SK-N-SH treated with all-trans-retinoic acid at 6 μM for 48 hours (cell line): Measurements from ENCODE around the gene CPSF2.

ENCODE experiments used
- ATAC-seq: fragments of 200-7000 bp; cut with Tn5 transposase; 3 replicates; pipeline ENCODE4 v1.9.1; 2020; ENCODE audit warnings: mild to moderate bottlenecking, moderate library complexity
- BACH2 ChIP-seq: fragments of 250-450 bp; sonication (Bioruptor Pico); IDR thresholded peaks from 2 replicates; pipeline ENCODE4 v1.9.0; 2021; ENCODE audit warnings: mild to moderate bottlenecking, borderline replicate concordance
- CREB5 ChIP-seq: fragments of 250-450 bp; sonication (Bioruptor Pico); IDR thresholded peaks from 2 replicates; pipeline ENCODE4 v1.5.1; 2020; ENCODE audit warnings: low read depth, mild to moderate bottlenecking, moderate library complexity
- CSDC2 ChIP-seq: fragments of 250-450 bp; sonication (Bioruptor Pico); IDR thresholded peaks from 2 replicates; pipeline ENCODE4 v1.5.0; 2020; ENCODE audit warnings: mild to moderate bottlenecking, moderate library complexity
- CSRNP3 ChIP-seq: fragments of 250-450 bp; sonication (Bioruptor Pico); IDR thresholded peaks from 2 replicates; pipeline ENCODE4 v1.5.1; 2021; ENCODE audit warnings: mild to moderate bottlenecking, moderate library complexity
- ESRRG ChIP-seq: fragments of 250-450 bp; sonication (Bioruptor Pico); IDR thresholded peaks from 2 replicates; pipeline ENCODE4 v1.6.1; 2021; ENCODE audit warnings: mild to moderate bottlenecking
- GLIS3 ChIP-seq: fragments of 250-450 bp; sonication (Bioruptor Pico); IDR thresholded peaks from 2 replicates; pipeline ENCODE4 v1.5.0; 2020; ENCODE audit warnings: mild to moderate bottlenecking, moderate library complexity
- ISL1 ChIP-seq: fragments of 250-450 bp; sonication (Bioruptor Pico); IDR thresholded peaks from 2 replicates; pipeline ENCODE4 v2.1.2; 2022; ENCODE audit warnings: mild to moderate bottlenecking, moderate library complexity
- OSR1 ChIP-seq: fragments of 250-450 bp; sonication (Bioruptor Pico); IDR thresholded peaks from 2 replicates; pipeline ENCODE4 v1.8.0; 2022; ENCODE audit warnings: moderate library complexity, mild to moderate bottlenecking, inconsistent platforms
- PATZ1 ChIP-seq: fragments of 250-450 bp; sonication (Bioruptor Pico); IDR thresholded peaks from 2 replicates; pipeline ENCODE4 v1.8.0; 2020; ENCODE audit warnings: mild to moderate bottlenecking, moderate library complexity, borderline replicate concordance
- POU6F1 ChIP-seq: fragments of 250-450 bp; sonication (Bioruptor Pico); IDR thresholded peaks from 2 replicates; pipeline ENCODE4 v1.8.0; 2021; ENCODE audit warnings: low read depth, mild to moderate bottlenecking, moderate library complexity, borderline replicate concordance
- PPARA ChIP-seq: fragments of 250-450 bp; sonication (Bioruptor Pico); IDR thresholded peaks from 2 replicates; pipeline ENCODE4 v1.5.0; 2020; ENCODE audit warnings: mild to moderate bottlenecking, borderline replicate concordance
- RARB ChIP-seq: fragments of 250-450 bp; sonication (Bioruptor Pico); IDR thresholded peaks from 2 replicates; pipeline ENCODE4 v1.8.0; 2021; ENCODE audit warnings: mild to moderate bottlenecking, moderate library complexity
- SNAI2 ChIP-seq: fragments of 250-450 bp; sonication (Bioruptor Pico); IDR thresholded peaks from 2 replicates; pipeline ENCODE4 v1.5.0; 2020; ENCODE audit warnings: mild to moderate bottlenecking, moderate library complexity
- TCF4 ChIP-seq: fragments of 250-450 bp; sonication (Bioruptor Pico); IDR thresholded peaks from 2 replicates; pipeline ENCODE4 v1.8.0; 2021; ENCODE audit warnings: mild to moderate bottlenecking, moderate library complexity, borderline replicate concordance
- TOX ChIP-seq: fragments of 250-450 bp; sonication (Bioruptor Pico); IDR thresholded peaks from 2 replicates; pipeline ENCODE4 v1.8.0; 2021; ENCODE audit warnings: mild to moderate bottlenecking, moderate library complexity, borderline replicate concordance
- TSHZ2 ChIP-seq: fragments of 250-450 bp; sonication (Bioruptor Pico); IDR thresholded peaks from 2 replicates; pipeline ENCODE4 v1.5.0; 2020; ENCODE audit warnings: mild to moderate bottlenecking, moderate library complexity
- ZC3H10 ChIP-seq: fragments of 250-450 bp; sonication (Bioruptor Pico); IDR thresholded peaks from 2 replicates; pipeline ENCODE4 v1.5.1; 2021; ENCODE audit warnings: mild to moderate bottlenecking, moderate library complexity
- ZFP3 ChIP-seq: fragments of 250-450 bp; sonication (Bioruptor Pico); IDR thresholded peaks from 2 replicates; pipeline ENCODE4 v1.5.0; 2020; ENCODE audit warnings: mild to moderate bottlenecking, moderate library complexity
- ZFP30 ChIP-seq: fragments of 450-650 bp; formaldehyde crosslinking; IDR thresholded peaks from 2 replicates; pipeline ENCODE4 v1.5.0; 2022; ENCODE audit warnings: mild to moderate bottlenecking, moderate library complexity
- ZNF70 ChIP-seq: fragments of 450-650 bp; formaldehyde crosslinking; IDR thresholded peaks from 2 replicates; pipeline ENCODE4 v1.5.0; 2020; ENCODE audit warnings: mild to moderate bottlenecking, moderate library complexity
- ZNF8 ChIP-seq: fragments of 450-650 bp; formaldehyde crosslinking; IDR thresholded peaks from 2 replicates; pipeline ENCODE4 v1.5.0; 2020; ENCODE audit warnings: mild to moderate bottlenecking, moderate library complexity

Gene CPSF2

GRCh38 chr14:92121670-92122350, at the start of gene CPSF2, which contains the start of gene NDUFB1:
Gene CPSF2 (plus strand): TSS chr14:92121969. CDS start chr14:92130985, 9,016 bp downstream.
Gene NDUFB1 (minus strand): TSS chr14:92121706. CDS start chr14:92117637, 4,069 bp downstream.
- no peak for TF ChIP-seq ESRRG
- 0 out of 2 replicates have a peak, but pooled peaks have one; percentile 8 for TF ChIP-seq POU6F1
- peak; percentile 94 for ATAC-seq

- TF ChIP-seq ZFP30 (CRISPR knock-in tag): no peak
- no peak for TF ChIP-seq PPARA (CRISPR knock-in tag)
- no peak for TF ChIP-seq ZNF70 (CRISPR knock-in tag)
- no peak for TF ChIP-seq ZFP3 (CRISPR knock-in tag)
- no peak for TF ChIP-seq SNAI2 (CRISPR knock-in tag)
- no peak for TF ChIP-seq CSRNP3 (CRISPR knock-in tag)
- TF ChIP-seq TOX (CRISPR knock-in tag): no peak
- TF ChIP-seq RARB (CRISPR knock-in tag): no peak
- no peak for TF ChIP-seq ISL1 (CRISPR knock-in tag)
- TF ChIP-seq ZC3H10 (CRISPR knock-in tag): no peak
- TF ChIP-seq, all 23 proteins: peak for 0
- ATAC-seq: no peak
Measured at GRCh38 chr14:92074555-92074954, 47.2 kb upstream of the CPSF2 start.

GRCh38 chr14:92088494-92088893, 33.3 kb upstream of the CPSF2 start:
- TF ChIP-seq BACH2 (no peak), ZC3H10 (CRISPR knock-in tag) (no peak), CSRNP3 (CRISPR knock-in tag) (no peak), GLIS3 (CRISPR knock-in tag) (no peak), CREB5 (CRISPR knock-in tag) (no peak), ISL1 (CRISPR knock-in tag) (no peak), PATZ1 (no peak), OSR1 (no peak)
- no peak for ATAC-seq

- peak; percentile 44; the same call in 1 of the 3 replicates for ATAC-seq
- TF ChIP-seq ZC3H10 (CRISPR knock-in tag) (no peak), ESRRG (no peak), TOX (CRISPR knock-in tag) (no peak), TSHZ2 (CRISPR knock-in tag) (no peak), ZNF8 (CRISPR knock-in tag) (no peak), BACH2 (no peak), ISL1 (CRISPR knock-in tag) (no peak), ZNF70 (CRISPR knock-in tag) (no peak), CREB5 (CRISPR knock-in tag) (no peak), CSDC2 (CRISPR knock-in tag) (no peak), ZFP30 (CRISPR knock-in tag) (no peak), SNAI2 (CRISPR knock-in tag) (no peak), GLIS3 (CRISPR knock-in tag) (no peak), POU6F1 (no peak), RARB (CRISPR knock-in tag) (no peak), TCF4 (CRISPR knock-in tag) (no peak)
Measured at GRCh38 chr14:92093320-92093719, 28.4 kb upstream of the CPSF2 start.
